HepG2 (cell line): ENCODE data around the gene CDK9.

Experiments
- RBAK ChIP-seq: sonication (generic); formaldehyde crosslinking; IDR thresholded peaks from 2 replicates; pipeline ENCODE4 v1.5.1; 2020; ENCODE audit warnings: mild to moderate bottlenecking, missing genetic modification reagents
- USF2 ChIP-seq, 2 experiments: sonication (generic) in 1 of 2; formaldehyde crosslinking in 1 of 2; IDR thresholded peaks; 2 replicates each; pipeline versions ENCODE4 v1.5.1 to v1.6.1; 2011 to 2020; ENCODE audit warnings: borderline replicate concordance in 1 of 2, low read depth in 1 of 2, low read length in 1 of 2, mild to moderate bottlenecking in 1 of 2, missing genetic modification reagents in 1 of 2, moderate library complexity in 1 of 2
- ZNF3 ChIP-seq: IDR thresholded peaks from 2 replicates; pipeline ENCODE4 v1.7.0; 2017; ENCODE audit warnings: inconsistent platforms
- ZNF737 ChIP-seq: sonication (generic); formaldehyde crosslinking; IDR thresholded peaks from 2 replicates; pipeline ENCODE4 v1.5.0; 2020; ENCODE audit warnings: missing genetic modification reagents, mild to moderate bottlenecking, borderline replicate concordance
- ZSCAN21 ChIP-seq: sonication (generic); formaldehyde crosslinking; IDR thresholded peaks from 2 replicates; pipeline ENCODE4 v1.8.0; 2022; ENCODE audit warnings: mild to moderate bottlenecking, missing genetic modification reagents, moderate library complexity, borderline replicate concordance

DNA sequence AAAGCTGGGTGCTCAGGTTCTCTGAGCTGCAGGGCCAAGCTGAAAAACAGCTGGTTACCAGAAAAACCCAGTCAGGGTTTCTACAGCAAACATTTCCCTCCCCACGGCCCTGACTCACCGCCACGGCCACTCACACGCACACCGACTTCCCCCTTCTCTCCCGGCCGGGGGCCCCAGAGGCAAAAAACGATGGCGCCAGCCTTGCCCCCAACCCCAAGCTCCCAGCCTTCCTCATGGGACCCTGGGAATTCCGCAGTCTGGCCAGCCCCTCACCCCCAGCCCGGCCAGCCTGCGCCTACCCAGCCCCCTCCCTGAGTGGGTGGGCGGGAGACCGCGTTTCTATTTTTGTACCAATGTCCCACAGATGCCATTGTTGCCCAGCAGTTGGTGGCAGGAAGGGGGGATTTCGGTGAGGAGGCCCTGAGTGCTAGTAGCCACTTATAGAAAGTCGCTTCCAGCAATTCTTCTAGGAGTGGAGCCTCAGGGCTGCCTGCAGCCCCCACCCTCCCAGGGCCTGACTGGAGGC, 50.2 kb downstream of the CDK9 start:
- no peak for TF ChIP-seq ZNF3 (CRISPR knock-in tag)
- TF ChIP-seq USF2 (IDR thresholded peaks at IDR 0.05; ENCODE audit: low read depth, low read length) = no peak
- TF ChIP-seq USF2 (CRISPR knock-in tag; IDR thresholded peaks at IDR 0.05; ENCODE audit: borderline replicate concordance) = no peak
- TF ChIP-seq ZNF737 (CRISPR knock-in tag) = no peak
- TF ChIP-seq ZSCAN21 (CRISPR knock-in tag) = no peak
- no peak for TF ChIP-seq RBAK
